Spleen (tissue), 7 donors: ENCODE measurements around the gene TMEM86A.

Source experiments
- CTCF ChIP-seq, 11 experiments: fragments of 200-600 bp in 7 of 11; fragments of 450-650 bp in 4 of 11; sonication (generic) in 4 of 11; IDR thresholded peaks in 8 of 11; conservative IDR thresholded peaks in 3 of 11; 1 replicate in 7 of 11; 2 replicates in 4 of 11; pipeline versions ENCODE4 v1.4.0 to v1.8.0; 2016 to 2021; ENCODE audit warnings: antibody characterized with exemption in 11 of 11, inconsistent platforms in 4 of 11, mild to moderate bottlenecking in 1 of 11
- POLR2A ChIP-seq, 3 donors: fragments of 450-650 bp; IDR thresholded peaks; one replicate each; pipeline ENCODE4 v1.5.1; 2017; ENCODE audit warnings: antibody characterized with exemption in 3 of 3, mild to moderate bottlenecking in 1 of 3
- POLR2AphosphoS5 ChIP-seq, 3 donors: sonication (generic); formaldehyde crosslinking; IDR thresholded peaks; one replicate each; pipeline ENCODE4 v1.5.1; 2017; ENCODE audit warnings: antibody characterized with exemption in 3 of 3
- donor health status: DM: no; HTN: no; CAD: no; lungs with moderate emphysema.
- donor health status: DM: no; HTN: no; CAD: no.
- donor health status: DM: no; HTN: no; CAD: no.

GRCh38 chr11:18714443-18714780 lies 15.8 kb downstream of the TMEM86A start:
- no peak for TF ChIP-seq CTCF (IDR thresholded peaks at IDR 0.05 in 8 of 11, conservative IDR thresholded peaks at IDR 0.05 in 3 of 11)
- no peak for TF ChIP-seq POLR2AphosphoS5 (IDR thresholded peaks at IDR 0.05)
- no peak for TF ChIP-seq POLR2A (IDR thresholded peaks at IDR 0.05)
